GM19099 (cell line): Measurements from ENCODE around the gene MAP7.

Experiments used
- POLR2A ChIP-seq: IDR thresholded peaks from 3 replicates; pipeline ENCODE4 v1.6.1; 2011; ENCODE audit warnings: low read depth; ENCODE audit not compliant: insufficient read length; ENCODE audit errors: extremely low read depth

MAP7 gene

GRCh38 chr6:136338486-136338885, 211.7 kb downstream of the MAP7 start:
- TF ChIP-seq POLR2A = no peak

GRCh38 chr6:136337606-136338005, 212.6 kb downstream of the MAP7 start:
- no peak for TF ChIP-seq POLR2A

- no peak for TF ChIP-seq POLR2A
These were observed 213.1 kb downstream of the MAP7 start for GRCh38 chr6:136337121-136337520.

- TF ChIP-seq POLR2A = no peak
These were observed 214.4 kb downstream of the MAP7 start for GRCh38 chr6:136335736-136336363.

GRCh38 chr6:136334853-136335252, 215.4 kb downstream of the MAP7 start:
- TF ChIP-seq POLR2A = no peak

GRCh38 chr6:136334465-136334846, 215.8 kb downstream of the MAP7 start:
- no peak for TF ChIP-seq POLR2A

GRCh38 chr6:136333824-136334464, 216.3 kb downstream of the MAP7 start:
- no peak for TF ChIP-seq POLR2A

GRCh38 chr6:136331461-136331860, 218.8 kb downstream of the MAP7 start:
- TF ChIP-seq POLR2A = no peak

GRCh38 chr6:136330634-136331033, 219.6 kb downstream of the MAP7 start:
- TF ChIP-seq POLR2A = no peak

- no peak for TF ChIP-seq POLR2A
These were observed 224.1 kb downstream of the MAP7 start for GRCh38 chr6:136326038-136326553.

GRCh38 chr6:136324686-136325380, 225.4 kb downstream of the MAP7 start:
- no peak for TF ChIP-seq POLR2A

- TF ChIP-seq POLR2A = no peak
These were observed 226.7 kb downstream of the MAP7 start for GRCh38 chr6:136323431-136324112.

GRCh38 chr6:136319732-136320131, 230.5 kb downstream of the MAP7 start:
- no peak for TF ChIP-seq POLR2A

GRCh38 chr6:136318676-136319075, 231.5 kb downstream of the MAP7 start:
- no peak for TF ChIP-seq POLR2A

- TF ChIP-seq POLR2A = no peak
These were observed 232.3 kb downstream of the MAP7 start for GRCh38 chr6:136317971-136318370.
